ENCODE results near the gene KRT9. TPM values are rescaled to one million over a fixed set of nuclear protein-coding genes. Genes with fewer than 3 reads are reported as not detected.

Gene KRT9
- total and polyA plus RNA-seq, 9 of the 15 experiments (the other 6 are each of a cell fraction or from before 2014, with no cell fraction given), result 0.03 TPM; not detected in 8

DNA sequence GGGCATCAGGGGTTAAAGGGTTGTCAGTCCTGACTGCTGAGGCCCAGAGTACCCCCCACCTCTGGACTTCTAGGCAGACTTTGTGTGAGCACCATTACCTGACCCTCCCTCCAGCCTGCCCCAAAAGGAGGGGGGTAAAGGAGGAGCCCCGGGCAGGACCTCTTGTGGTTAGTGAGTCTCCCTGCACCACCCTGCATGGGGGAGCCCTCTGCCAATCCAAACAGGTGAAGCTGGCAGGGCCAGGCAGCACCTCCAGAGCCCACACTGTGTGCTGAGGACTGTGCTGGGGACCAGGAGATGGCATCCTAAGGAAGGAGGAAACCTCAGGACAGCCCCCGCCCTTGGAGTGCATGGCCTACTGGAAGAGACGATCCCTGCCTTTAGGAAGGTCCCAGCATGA lies 17.4 kb upstream of the KRT9 start (continued):
- TF ChIP-seq, protein P1, sequence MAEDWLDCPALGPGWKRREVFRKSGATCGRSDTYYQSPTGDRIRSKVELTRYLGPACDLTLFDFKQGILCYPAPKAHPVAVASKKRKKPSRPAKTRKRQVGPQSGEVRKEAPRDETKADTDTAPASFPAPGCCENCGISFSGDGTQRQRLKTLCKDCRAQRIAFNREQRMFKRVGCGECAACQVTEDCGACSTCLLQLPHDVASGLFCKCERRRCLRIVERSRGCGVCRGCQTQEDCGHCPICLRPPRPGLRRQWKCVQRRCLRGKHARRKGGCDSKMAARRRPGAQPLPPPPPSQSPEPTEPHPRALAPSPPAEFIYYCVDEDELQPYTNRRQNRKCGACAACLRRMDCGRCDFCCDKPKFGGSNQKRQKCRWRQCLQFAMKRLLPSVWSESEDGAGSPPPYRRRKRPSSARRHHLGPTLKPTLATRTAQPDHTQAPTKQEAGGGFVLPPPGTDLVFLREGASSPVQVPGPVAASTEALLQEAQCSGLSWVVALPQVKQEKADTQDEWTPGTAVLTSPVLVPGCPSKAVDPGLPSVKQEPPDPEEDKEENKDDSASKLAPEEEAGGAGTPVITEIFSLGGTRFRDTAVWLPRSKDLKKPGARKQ (CRISPR knock-in tag; IDR thresholded peaks at IDR 0.05), result no peak
- no peak for TF ChIP-seq ZNF507 (tag; conservative IDR thresholded peaks at IDR 0.05)
- no peak for TF ChIP-seq ZNF143 (CRISPR knock-in tag; IDR thresholded peaks at IDR 0.05)
- no peak for TF ChIP-seq CHD1 (IDR thresholded peaks at IDR 0.05; ENCODE audit: low read length)
- TF ChIP-seq ETV5 (CRISPR knock-in tag; IDR thresholded peaks at IDR 0.05; ENCODE audit: low read depth), result no peak
- TF ChIP-seq ZNF140 (CRISPR knock-in tag; IDR thresholded peaks at IDR 0.05), result no peak

DNA sequence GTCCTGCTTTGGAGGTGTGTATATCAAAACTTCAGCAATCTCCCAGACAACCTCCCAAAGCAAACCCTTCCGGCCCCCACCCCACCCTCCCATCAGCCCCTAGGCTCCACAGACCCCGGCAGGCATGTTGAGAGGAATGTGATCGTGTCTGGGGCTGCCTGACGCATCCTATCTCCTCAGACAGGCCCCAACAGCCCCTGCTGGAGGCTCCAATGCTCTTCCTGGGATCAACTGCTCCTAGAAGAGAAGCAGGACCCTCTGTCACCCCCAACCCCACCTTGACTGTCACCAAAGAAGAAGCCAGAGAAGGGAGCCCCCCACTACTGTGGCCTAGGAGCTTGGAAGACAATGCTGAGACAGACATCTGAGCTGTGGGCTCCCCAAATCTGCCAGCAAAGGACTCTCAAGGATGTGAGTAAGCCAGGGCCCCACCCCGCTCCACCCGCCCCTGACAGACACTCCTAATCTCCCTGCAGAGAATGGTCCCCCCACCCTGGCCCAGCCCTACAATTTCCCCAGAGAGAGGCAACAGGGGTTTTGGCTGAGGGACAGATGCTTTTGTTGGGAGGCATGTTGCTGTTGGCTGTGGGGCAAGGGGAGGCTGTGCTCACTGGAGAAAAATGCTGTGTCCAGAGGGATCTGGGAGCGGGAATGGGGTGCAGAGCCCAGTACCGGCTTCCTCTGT lies 16.4 kb upstream of the KRT9 start:
- H3K9me1 ChIP-seq (ENCODE audit: control insufficient read depth, insufficient read depth, low read length), result no peaks in the 10 kb centered on the region
- in situ Hi-C loops (cut with MboI), result no loop called here
- H3K79me2 ChIP-seq (ENCODE audit: control insufficient read depth, insufficient read depth, low read length), result no peaks in the 10 kb centered on the region
- H3K27ac ChIP-seq (ENCODE audit: extremely low read depth, low read depth, low read length), result no peak overlapping the region
- no peak for DNase-seq (ENCODE audit: extremely low read depth in 1 of 4, low spot score in 3 of 4)
- H2AFZ ChIP-seq (ENCODE audit: low read depth, low read length), result no peak overlapping the region
- H3K9me3 ChIP-seq (replicated peaks; ENCODE audit: control insufficient read depth, insufficient read depth, low read depth, low read length), result no peaks in the 10 kb centered on the region
- no peak overlapping the region for H3K4me3 ChIP-seq
- no peak for ATAC-seq
- H4K20me1 ChIP-seq (replicated peaks; ENCODE audit: control insufficient read depth, insufficient read depth, low read length), result no peaks in the 10 kb centered on the region
- H3K27me3 ChIP-seq (ENCODE audit: control insufficient read depth in 2 of 2, insufficient read depth in 2 of 2, low read length in 2 of 2), result peaks cover 32 to 81% of the 10 kb centered on the region in 2 experiments
- FAIRE-seq, result no peak
- CTCF ChIA-PET (ENCODE audit: low intra/inter-chr PET ratio), result no interaction called here
- no peaks in the 10 kb centered on the region for H3K36me3 ChIP-seq (ENCODE audit: control insufficient read depth, insufficient read depth, low read length)
- no peak overlapping the region for H3K9ac ChIP-seq (ENCODE audit: insufficient read depth in 1 of 2, low read depth in 2 of 2, low read length in 2 of 2)
- no peaks in the 10 kb centered on the region; a peak in 2 of 5 replicates for H3K4me1 ChIP-seq (replicated peaks in 1 of 2; ENCODE audit: control insufficient read depth in 2 of 2, insufficient read depth in 2 of 2, low read length in 2 of 2)
- WGBS (ENCODE audit: insufficient coverage, low coverage, missing lambda C conversion rate), result 7% methylated on average over 2 of the region's 8 CpGs
- no peak for TF ChIP-seq ZNF57 (CRISPR knock-in tag; IDR thresholded peaks at IDR 0.05)
- no peak overlapping the region for H3K4me2 ChIP-seq (ENCODE audit: insufficient read depth, low read length)
- BruUV-seq (replicated peaks), result no TSS peak
- POLR2A ChIA-PET, result no interaction called here
- intact Hi-C loops (cut with micrococcal nuclease), result no loop called here
